NCI-H345 (cell line): ENCODE results near the gene PGS1.

Source experiments
- DNase-seq: peaks from one replicate; lab custom pipeline; 2025; lab: John Stamatoyannopoulos, UW

The PGS1 gene

GRCh38 chr17:78408476-78409050 lies 30.1 kb downstream of the PGS1 start:
- DNase-seq, result no peak

GRCh38 chr17:78409191-78409928 lies 30.9 kb downstream of the PGS1 start:
- DNase-seq, result peak; percentile 98

- DNase-seq, result peak; percentile 32
These were observed 32.9 kb downstream of the PGS1 start for GRCh38 chr17:78411241-78411857.

GRCh38 chr17:78412403-78412802 lies 34.0 kb downstream of the PGS1 start:
- no peak for DNase-seq

GRCh38 chr17:78414178-78415162 lies 36.0 kb downstream of the PGS1 start:
- no peak for DNase-seq

- DNase-seq, result no peak
These were observed 37.6 kb downstream of the PGS1 start for GRCh38 chr17:78415821-78416711.

- no peak for DNase-seq
These were observed 38.5 kb downstream of the PGS1 start for GRCh38 chr17:78416791-78417530.

GRCh38 chr17:78417531-78417909 lies 39.1 kb downstream of the PGS1 start:
- DNase-seq, result no peak

GRCh38 chr17:78418326-78419026 lies 40.0 kb downstream of the PGS1 start:
- DNase-seq, result no peak

GRCh38 chr17:78419970-78420815 lies 41.7 kb downstream of the PGS1 start:
- no peak for DNase-seq

- DNase-seq, result no peak
These were observed 42.7 kb downstream of the PGS1 start for GRCh38 chr17:78421084-78421533.

- peak; percentile 62 for DNase-seq
These were observed 43.3 kb downstream of the PGS1 start for GRCh38 chr17:78421534-78422266.

- DNase-seq, result no peak
These were observed 43.8 kb downstream of the PGS1 start for GRCh38 chr17:78422267-78422605.

- DNase-seq, result no peak
These were observed 44.6 kb downstream of the PGS1 start for GRCh38 chr17:78422872-78423588.

GRCh38 chr17:78423961-78424675 lies 45.7 kb downstream of the PGS1 start:
- no peak for DNase-seq

- DNase-seq, result no peak
These were observed 47.0 kb downstream of the PGS1 start for GRCh38 chr17:78425429-78425828.
